GM19099 (cell line): ENCODE results near the gene PCNT.

Source experiments
- POLR2A ChIP-seq: IDR thresholded peaks from 3 replicates; pipeline ENCODE4 v1.6.1; 2011; ENCODE audit warnings: low read depth; ENCODE audit not compliant: insufficient read length; ENCODE audit errors: extremely low read depth

The PCNT gene

DNA sequence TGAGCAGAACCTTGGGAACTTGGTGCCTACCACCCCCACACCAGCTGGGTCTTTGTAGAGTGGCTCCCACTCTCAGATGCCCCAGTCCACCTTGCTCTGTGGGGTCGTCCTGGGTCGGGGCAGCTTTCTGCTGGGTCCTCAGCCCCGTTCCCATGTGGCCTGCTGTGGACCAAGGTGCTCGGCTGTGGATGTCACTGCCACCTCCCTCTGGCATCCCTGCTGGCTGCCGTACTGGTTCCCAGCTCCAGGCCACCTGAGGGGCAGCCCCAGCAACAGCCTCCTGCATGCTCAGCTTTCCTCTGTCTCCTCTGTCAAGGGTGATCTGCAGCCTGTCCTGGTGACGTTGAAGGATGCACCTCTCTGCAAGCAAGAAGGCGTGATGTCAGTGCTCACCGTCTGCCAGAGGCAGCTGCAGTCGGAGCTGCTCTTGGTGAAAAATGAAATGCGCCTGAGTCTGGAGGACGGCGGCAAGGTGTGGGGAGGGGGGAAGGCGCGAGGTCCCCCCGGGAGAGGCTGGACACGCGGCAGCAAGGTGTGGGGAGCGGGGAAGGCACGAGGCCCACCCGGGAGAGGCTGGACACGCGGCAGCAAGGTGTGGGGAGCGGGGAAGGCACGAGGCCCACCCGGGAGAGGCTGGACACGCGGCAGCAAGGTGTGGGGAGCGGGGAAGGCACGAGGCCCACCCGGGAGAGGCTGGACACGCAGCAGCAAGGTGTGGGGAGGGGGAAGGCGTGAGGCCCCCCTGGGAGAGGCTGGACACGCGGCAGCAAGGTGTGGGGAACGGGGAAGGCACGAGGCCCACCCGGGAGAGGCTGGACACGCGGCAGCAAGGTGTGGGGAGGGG is 88.8 kb downstream of the PCNT start:
- TF ChIP-seq POLR2A: no peak

DNA sequence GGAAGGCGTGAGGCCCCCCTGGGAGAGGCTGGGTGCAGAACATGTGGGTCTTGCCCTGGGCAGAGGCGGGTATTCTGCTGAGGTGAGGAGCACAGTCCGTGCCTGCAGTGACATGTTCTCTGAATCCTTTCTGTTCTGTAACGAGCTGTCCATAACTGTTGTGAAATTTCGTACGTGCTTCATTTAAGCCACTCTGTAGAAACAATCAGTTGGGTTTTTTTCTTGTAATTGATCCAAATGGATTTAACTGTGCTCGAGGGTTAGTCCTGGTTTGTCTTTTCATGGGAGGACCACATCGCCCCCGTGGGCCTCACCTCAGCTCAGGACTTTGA is 89.4 kb downstream of the PCNT start:
- no peak for TF ChIP-seq POLR2A

DNA sequence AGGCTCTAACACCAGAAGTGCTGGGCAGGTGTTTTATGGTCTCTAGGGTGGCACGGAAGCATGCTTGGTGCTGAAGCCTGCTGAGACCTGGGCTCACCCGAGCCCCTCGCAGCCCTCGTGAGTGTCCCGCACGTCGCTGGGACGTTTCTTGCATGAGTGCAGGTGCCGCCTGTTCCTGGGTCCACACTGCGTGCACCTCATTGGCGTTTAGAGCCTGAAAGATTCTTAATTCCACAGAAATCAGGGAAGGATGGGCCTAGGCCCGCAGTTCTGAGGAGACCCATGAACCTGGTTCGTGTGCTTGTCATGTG is 91.0 kb downstream of the PCNT start:
- TF ChIP-seq POLR2A: no peak

GRCh38 chr21:46416551-46416950 is 92.6 kb downstream of the PCNT start:
- no peak for TF ChIP-seq POLR2A

GRCh38 chr21:46418265-46418946 is 94.5 kb downstream of the PCNT start:
- TF ChIP-seq POLR2A: no peak

DNA sequence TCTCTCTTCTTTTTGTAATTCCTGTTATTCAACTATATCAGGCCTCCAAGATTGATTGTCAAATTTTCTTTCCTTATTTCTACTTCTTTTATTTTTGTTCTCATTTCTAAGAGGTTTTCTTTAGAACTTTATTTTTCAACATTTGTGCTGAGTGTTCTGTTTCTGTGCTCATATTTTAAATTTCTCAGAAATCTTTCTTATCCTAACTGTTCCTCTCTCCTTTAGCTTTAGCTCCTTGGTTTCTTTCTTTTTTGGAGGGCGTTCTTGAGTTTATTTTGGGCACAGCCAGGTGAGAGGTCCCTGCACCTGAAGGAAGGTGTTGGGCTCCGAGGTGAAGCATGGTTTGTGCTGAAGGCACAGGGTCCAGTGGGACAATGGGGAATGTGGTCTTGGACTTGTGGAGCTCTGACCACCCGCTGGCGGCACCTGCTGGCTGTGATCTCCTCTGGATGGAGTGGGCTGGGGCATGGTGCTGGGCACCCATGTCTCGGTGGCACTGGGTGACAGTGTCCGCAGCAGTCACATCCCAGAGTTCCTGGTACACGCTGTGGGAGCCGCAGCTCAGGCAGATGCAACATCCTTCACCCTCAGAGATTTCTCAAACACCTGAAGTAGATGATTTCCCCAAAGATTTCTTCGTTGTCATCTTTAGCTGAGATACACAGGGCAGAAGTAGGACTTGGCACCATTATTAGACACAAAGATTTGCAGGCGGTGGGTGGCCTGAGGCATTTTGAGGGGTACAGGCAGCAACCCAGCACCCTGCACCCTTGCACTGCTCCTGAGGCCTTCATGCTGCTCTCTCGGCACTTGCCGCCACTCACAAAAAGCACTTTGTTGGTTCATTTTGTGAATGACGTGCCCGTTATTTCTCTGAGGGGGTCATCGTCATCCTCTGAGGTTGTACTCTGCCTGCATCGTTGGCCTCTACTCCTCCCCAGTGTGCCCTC is 96.6 kb downstream of the PCNT start:
- no peak for TF ChIP-seq POLR2A

DNA sequence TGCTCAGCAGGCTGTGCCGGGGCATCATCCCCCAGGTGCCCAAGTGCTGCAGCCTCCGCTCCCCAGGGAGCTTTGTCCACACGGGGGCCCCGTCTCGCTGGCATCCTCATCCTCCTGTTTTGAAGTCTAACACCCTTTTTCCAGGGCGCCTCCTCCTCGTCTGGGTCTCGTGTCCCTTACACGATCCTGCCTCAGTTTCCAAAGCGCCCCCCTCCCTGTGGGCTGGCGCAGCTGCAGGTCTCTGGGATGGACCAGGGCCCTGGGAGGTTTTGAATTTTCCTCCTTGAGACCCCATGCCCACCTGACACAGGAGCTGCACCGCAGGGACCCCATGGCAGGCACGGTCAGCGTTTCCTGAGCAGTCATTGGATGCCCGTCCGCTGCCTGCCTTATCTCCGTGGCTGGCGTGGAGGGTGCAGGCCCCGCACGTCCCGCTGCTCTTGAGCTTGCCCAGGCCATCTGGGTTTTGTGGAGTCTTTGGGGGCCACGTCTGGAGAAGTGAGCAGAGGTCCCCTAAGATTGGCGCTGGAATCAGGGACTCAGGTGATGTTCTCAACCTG is 97.3 kb downstream of the PCNT start:
- TF ChIP-seq POLR2A: no peak

DNA sequence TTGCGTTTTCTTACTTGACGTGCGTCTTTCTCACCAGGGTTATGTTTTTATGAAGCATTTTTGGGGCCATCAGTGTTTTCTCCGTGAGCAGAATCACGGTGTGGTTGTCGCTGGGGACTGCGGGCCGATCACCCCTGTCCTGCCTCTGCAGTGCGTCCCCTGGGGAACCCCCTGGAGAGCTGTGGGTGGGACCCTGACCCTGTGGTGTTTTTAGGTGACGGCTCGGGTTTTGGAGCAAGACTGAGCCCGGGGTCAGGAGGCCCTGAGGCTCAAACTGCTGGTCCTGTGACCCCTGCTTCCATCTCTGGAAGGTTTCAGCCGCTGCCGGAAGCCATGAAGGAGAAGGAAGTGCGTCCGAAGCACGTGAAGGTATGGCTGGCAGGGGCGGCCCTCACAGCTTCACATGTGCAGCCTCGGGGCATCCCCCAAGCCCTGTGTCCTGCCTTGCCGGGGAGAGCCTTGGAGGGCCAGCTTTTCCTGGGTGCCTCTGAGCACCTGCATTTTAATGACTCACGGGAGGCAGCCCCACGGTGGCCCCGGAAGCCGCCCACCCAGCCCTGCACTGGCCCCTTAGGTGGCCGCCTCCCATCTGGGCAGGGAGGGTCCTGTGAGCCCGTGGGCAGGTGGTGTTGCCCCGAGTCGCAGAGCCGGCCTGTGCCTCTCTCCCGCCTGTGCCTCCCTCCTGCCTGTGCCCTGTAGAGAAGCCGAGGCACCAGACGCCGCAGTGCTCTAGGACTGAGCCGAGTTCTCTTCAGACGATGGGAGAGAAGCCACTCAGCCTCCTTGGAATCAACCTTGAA is 98.0 kb downstream of the PCNT start:
- TF ChIP-seq POLR2A: no peak

GRCh38 chr21:46422636-46423241 is 98.8 kb downstream of the PCNT start:
- TF ChIP-seq POLR2A: no peak

DNA sequence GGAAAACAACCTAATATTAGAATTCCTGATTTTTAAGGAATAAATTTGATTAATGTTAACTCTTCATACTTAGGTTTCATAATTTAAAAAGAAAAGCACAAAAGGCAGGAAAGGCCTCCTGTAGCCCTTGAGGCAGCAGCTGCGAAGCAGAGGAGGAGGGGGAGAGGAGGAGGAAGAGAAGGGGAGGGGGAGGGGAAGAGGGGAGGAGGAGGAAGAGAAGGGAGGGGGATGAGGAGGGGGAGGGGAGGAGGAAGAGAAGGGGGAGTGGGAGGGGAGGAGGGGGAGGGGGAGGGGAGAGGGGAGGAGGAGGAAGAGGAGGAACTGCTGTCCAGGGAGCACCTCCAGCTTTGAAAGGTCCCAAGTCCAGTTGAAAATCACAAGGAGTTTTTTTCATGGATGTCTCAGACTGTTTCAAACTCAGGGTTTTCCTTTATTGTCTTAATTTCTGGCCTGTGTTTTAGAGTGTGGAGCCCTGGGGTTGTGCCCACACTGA is 99.6 kb downstream of the PCNT start:
- no peak for TF ChIP-seq POLR2A

DNA sequence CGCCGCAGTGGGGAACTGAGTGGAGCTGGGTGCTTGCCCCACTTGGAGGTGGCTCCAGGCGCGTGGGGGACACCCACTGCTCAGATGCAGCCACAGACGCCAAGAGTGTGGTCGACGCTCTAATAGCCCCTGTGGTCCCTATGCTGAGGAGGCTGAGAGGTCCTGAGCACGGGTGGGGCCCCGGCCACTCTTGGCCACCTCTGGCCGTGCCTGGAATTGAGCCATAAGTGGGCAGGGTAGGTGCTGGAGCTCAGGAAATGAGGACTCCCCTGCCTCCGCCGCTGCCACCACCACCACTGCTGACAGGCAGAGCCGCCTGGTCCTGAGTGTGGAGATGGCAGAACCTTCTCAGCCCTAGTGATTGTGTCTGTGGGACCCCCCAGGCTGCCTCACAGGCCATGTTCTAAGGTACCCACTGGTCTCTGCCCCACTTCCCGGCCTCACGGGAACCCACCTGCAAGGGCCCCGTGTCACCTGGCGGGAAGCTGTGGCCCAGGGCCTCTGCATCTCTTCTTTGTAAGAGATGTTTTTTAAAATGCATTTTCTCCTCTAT is 100.2 kb downstream of the PCNT start:
- no peak for TF ChIP-seq POLR2A

DNA sequence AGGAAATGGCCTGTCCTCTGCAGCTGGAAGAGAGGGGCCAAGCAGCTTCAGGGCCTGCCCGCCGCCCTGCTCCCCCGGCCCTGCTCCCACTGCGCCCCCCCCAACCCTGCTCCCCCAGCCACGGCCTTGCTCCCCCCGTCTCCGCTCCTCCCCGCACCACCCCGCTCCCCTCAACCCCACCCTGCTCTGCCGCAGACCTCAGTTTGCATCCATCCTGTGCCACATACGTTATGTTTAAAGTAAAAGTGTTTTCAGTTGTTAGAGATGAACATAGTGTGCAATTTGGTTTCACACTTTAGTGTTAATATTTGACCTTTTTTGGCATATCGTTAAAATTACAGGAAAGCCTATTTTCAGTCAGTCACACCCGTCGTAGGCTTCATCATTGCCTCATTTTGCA is 100.7 kb downstream of the PCNT start:
- no peak for TF ChIP-seq POLR2A

DNA sequence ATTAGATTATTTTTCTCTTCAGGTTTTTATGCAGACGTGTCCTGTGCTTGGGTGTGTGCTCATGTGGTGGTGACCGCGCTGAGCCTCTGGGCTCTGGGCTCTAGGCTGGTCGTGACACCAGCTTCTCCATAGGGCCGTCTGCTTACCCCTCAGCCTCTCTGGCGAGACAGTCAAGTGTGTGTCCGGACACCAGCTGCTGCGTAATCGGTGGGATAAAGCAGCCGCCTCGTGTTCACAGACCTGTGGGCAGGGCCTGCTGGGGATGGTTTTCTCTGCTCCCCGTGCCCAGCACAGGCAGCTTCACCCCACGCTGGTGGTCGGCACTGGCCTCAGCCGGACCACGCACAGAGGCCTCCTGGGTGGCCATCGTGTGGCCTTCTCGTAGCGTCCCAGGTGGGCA is 101.1 kb downstream of the PCNT start:
- no peak for TF ChIP-seq POLR2A

- TF ChIP-seq POLR2A: no peak
Observed at GRCh38 chr21:46425571-46425970, 101.6 kb downstream of the PCNT start.
